HL-60 (cell line): ENCODE data around the gene FAM234A.
A peak's percentile ranks its signal among the peaks of the same experiment; 100 is the strongest.
"Not testable (repeated sequence)": the region's sequence is repeated elsewhere in the genome, so short reads cannot be mapped to it uniquely, and the experiment has no call there.

Source experiments
- DNase-seq, 2 experiments: peaks; one replicate each; pipeline ENCODE4 v3.0.0-alpha.2; 2010 to 2020; ENCODE audit warnings: low read depth in 1 of 2, low spot score in 1 of 2
- H3K27ac ChIP-seq: fragments of 250-450 bp; sonication (Bioruptor Pico); replicated peaks from 2 replicates; pipeline ENCODE4 v1.5.1; 2020; ENCODE audit warnings: mild to moderate bottlenecking, moderate library complexity
- H3K27me3 ChIP-seq: fragments of 250-450 bp; sonication (Bioruptor Pico); 2 replicates; pipeline ENCODE4 v1.5.1; 2021; ENCODE audit warnings: mild to moderate bottlenecking, moderate library complexity; ENCODE audit not compliant: insufficient read depth, poor library complexity, severe bottlenecking
- H3K4me3 ChIP-seq: replicated peaks from 2 replicates; pipeline ENCODE4 v1.5.1; 2011; ENCODE audit warnings: mild to moderate bottlenecking, control low read depth, low read length; ENCODE audit not compliant: insufficient read depth
- GABPA ChIP-seq: IDR thresholded peaks from 2 replicates; pipeline ENCODE4 v1.6.1; 2012; ENCODE audit warnings: low read depth
- POLR2AphosphoS5 ChIP-seq: IDR thresholded peaks from 2 replicates; pipeline ENCODE4 v1.6.1; 2012; ENCODE audit warnings: low read depth
- SPI1 ChIP-seq: IDR thresholded peaks from 2 replicates; pipeline ENCODE4 v1.6.1; 2012; ENCODE audit warnings: low read depth, mild to moderate bottlenecking, borderline replicate concordance
- TF ChIP-seq, protein P1 (sequence below): IDR thresholded peaks from one replicate; pipeline ENCODE4 v1.5.1; 2011; ENCODE audit warnings: low read length, control low read depth, inconsistent platforms; ENCODE audit not compliant: insufficient read depth
- TF ChIP-seq, protein P2 (sequence below): IDR thresholded peaks from 2 replicates; pipeline ENCODE4 v1.6.1; 2012; ENCODE audit warnings: low read depth; ENCODE audit not compliant: insufficient replicate concordance

Gene FAM234A

DNA sequence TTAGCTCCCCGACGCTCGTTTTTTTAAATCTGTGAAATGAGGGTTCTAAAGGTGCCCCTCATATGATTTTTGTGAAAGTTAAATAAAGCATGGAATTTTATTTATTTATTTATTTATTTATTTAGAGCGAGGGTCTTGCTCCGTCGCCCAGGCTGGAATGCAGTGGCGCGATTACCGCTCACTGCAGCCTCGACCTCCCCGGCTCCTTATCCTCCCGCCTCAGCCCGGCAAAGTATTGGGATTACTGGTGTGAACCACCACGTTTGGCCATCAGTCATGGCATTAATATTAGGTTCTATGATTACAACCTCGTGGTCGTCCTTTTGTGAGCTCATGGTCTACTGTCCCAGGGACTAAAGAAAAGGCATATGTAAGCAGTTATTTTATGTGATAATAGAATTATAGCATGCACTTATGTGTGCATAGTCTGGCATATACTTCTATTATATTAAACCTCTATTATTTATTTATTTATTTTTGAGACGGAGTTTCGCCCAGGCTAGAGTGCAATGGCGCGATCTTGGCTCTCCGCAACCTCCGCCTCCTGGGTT, 4.8 kb upstream of the FAM234A start:
- no peak overlapping the region for H3K27ac ChIP-seq
- no peak for DNase-seq

DNA sequence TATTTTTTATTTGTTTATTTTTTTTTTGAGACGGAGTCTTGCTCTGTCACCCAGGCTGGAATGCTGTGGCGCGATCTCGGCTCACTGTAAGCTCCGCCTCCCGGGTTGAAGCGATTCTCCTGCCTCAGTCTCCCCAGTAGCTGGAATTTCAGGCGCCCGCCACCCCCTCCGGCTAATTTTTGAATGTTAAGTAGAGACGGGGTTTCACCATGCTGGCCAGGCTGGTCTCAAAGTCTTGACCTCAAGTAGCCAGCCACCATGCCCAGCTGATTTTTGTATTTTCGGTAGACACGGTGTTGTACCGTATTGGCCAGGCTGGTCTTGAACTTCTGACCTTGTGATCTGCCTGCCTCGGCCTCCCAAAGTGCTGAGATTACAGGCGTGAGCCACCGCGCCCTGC, 4.3 kb upstream of the FAM234A start:
- DNase-seq, H3K27me3 ChIP-seq, H3K27ac ChIP-seq, H3K4me3 ChIP-seq: not testable (repeated sequence)

More for the DNA sequence above, 4.8 kb upstream of the FAM234A start:
- H3K27me3 ChIP-seq, result no peaks in the 10 kb centered on the region
- H3K4me3 ChIP-seq, result peak overlapping the region; percentile 94
- TF ChIP-seq POLR2AphosphoS5, result no peak

DNA sequence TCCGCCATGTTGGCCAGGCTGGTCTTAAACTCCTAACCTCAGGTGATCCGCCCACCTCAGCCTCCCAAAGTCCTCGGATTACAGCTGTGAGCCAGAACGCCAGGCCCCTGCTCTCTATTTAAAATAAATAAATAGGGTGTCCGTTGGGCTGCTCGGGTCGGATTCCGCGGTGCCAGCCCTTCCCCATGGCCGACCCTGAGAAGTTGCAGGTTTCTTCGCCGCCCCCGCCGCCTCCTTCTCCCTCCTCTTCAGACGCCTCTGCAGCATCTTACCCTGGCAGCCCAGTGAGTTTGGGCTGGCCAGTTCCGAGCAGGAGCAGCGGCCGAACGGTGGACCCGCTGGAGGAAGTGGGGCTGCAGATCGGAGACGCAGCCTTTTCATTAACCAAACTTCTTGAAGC, 3.7 kb upstream of the FAM234A start:
- Histone ChIP-seq H3K4me3 (no peak overlapping the region), H3K27ac (no peak overlapping the region), H3K27me3 (no peaks in the 10 kb centered on the region)
- DNase-seq, result no peak
- TF ChIP-seq, protein P1, sequence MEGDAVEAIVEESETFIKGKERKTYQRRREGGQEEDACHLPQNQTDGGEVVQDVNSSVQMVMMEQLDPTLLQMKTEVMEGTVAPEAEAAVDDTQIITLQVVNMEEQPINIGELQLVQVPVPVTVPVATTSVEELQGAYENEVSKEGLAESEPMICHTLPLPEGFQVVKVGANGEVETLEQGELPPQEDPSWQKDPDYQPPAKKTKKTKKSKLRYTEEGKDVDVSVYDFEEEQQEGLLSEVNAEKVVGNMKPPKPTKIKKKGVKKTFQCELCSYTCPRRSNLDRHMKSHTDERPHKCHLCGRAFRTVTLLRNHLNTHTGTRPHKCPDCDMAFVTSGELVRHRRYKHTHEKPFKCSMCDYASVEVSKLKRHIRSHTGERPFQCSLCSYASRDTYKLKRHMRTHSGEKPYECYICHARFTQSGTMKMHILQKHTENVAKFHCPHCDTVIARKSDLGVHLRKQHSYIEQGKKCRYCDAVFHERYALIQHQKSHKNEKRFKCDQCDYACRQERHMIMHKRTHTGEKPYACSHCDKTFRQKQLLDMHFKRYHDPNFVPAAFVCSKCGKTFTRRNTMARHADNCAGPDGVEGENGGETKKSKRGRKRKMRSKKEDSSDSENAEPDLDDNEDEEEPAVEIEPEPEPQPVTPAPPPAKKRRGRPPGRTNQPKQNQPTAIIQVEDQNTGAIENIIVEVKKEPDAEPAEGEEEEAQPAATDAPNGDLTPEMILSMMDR, result no peak
- TF ChIP-seq GABPA (no peak), POLR2AphosphoS5 (no peak), SPI1 (no peak)
- TF ChIP-seq, protein P2, sequence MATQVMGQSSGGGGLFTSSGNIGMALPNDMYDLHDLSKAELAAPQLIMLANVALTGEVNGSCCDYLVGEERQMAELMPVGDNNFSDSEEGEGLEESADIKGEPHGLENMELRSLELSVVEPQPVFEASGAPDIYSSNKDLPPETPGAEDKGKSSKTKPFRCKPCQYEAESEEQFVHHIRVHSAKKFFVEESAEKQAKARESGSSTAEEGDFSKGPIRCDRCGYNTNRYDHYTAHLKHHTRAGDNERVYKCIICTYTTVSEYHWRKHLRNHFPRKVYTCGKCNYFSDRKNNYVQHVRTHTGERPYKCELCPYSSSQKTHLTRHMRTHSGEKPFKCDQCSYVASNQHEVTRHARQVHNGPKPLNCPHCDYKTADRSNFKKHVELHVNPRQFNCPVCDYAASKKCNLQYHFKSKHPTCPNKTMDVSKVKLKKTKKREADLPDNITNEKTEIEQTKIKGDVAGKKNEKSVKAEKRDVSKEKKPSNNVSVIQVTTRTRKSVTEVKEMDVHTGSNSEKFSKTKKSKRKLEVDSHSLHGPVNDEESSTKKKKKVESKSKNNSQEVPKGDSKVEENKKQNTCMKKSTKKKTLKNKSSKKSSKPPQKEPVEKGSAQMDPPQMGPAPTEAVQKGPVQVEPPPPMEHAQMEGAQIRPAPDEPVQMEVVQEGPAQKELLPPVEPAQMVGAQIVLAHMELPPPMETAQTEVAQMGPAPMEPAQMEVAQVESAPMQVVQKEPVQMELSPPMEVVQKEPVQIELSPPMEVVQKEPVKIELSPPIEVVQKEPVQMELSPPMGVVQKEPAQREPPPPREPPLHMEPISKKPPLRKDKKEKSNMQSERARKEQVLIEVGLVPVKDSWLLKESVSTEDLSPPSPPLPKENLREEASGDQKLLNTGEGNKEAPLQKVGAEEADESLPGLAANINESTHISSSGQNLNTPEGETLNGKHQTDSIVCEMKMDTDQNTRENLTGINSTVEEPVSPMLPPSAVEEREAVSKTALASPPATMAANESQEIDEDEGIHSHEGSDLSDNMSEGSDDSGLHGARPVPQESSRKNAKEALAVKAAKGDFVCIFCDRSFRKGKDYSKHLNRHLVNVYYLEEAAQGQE, result no peak

DNA sequence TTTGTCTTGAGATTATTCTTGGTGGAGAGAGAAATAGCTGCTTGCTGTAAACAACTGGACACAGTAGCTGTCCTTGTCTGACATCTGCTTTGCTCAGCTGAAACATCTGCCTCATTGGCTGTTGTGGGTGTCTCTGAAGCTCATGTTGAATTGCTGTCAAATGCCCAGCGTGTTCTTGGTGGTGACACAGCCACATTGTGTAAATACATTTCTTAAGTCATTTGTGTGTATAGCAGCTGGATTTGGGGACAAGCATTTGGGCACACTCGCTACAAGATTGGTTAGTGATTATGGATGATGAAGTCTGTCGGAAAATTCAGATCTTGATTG, 5.3 kb downstream of the FAM234A start:
- Histone ChIP-seq H3K27ac (no peak overlapping the region), H3K27me3 (no peaks in the 10 kb centered on the region), H3K4me3 (no peak overlapping the region)
- TF ChIP-seq POLR2AphosphoS5 (no peak), GABPA (no peak), SPI1 (no peak)
- TF ChIP-seq, protein P1, result no peak
- TF ChIP-seq, protein P2, result no peak
- DNase-seq, result no peak

DNA sequence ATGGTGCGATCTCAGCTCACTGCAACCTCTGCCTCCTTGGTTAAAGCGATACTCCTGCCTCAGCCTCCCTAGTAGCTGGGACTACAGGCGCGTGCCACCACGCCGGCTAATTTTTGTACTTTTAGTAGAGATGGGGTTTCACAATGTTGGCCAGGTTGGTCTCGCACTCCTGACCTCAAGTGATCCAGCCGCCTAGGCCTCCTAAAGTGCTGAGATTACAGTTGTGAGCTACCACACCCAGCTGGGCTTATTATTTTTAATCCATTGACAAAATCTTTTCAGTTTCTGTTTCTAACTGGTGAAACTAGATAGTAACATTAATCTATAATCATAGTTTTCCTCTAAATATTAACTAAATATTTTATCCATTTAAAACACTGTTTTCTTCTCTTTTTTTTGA, 5.9 kb downstream of the FAM234A start:
- no peak for DNase-seq
- H3K27ac ChIP-seq, result no peak overlapping the region
- H3K27me3 ChIP-seq, result no peaks in the 10 kb centered on the region
- no peak overlapping the region for H3K4me3 ChIP-seq
- TF ChIP-seq GABPA (no peak), POLR2AphosphoS5 (no peak)
